Brain pericyte (primary cell): ENCODE measurements around the gene FAAH.
"Not testable (repeated sequence)": the region's sequence is repeated elsewhere in the genome, so short reads cannot be mapped to it uniquely, and the experiment has no call there.

ENCODE experiments used
- DNase-seq: peaks from one replicate; pipeline ENCODE4 v3.0.0-alpha.2; 2012; ENCODE audit warnings: low read depth, low spot score

Gene FAAH

DNA sequence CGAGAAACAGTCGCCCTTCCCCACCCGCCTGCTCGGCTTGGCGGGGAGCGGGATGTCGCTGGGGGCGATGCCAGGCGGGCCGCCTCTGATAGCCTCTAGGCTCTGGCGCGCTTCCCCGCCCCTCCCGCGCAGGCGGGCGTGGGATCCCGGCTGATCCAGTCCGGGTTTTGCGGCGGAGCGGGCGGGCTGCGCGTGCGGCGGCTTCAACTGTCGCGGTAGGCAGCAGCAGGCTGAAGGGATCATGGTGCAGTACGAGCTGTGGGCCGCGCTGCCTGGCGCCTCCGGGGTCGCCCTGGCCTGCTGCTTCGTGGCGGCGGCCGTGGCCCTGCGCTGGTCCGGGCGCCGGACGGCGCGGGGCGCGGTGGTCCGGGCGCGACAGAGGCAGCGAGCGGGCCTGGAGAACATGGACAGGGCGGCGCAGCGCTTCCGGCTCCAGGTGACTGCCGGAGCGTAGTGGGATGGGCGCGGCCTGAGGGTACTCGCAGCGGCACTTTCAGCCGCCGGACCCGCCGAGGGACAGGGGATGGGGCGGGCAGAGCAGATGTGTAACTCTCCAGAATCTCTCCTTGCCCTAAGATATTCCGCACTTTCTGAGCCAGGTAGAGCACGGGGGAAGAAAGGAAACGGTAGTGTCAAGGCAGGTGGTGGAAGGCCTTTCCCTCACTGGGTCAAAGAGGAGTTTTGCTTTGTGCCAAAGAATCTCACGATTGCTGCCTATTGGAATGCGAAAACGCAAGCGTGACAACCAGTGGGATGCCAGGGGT lies at the start of gene FAAH:
TSS of gene FAAH (plus strand) at position 210 of the 764 bp plus-strand sequence. CDS start at position 242, 32 bp downstream.
- DNase-seq = no peak

DNA sequence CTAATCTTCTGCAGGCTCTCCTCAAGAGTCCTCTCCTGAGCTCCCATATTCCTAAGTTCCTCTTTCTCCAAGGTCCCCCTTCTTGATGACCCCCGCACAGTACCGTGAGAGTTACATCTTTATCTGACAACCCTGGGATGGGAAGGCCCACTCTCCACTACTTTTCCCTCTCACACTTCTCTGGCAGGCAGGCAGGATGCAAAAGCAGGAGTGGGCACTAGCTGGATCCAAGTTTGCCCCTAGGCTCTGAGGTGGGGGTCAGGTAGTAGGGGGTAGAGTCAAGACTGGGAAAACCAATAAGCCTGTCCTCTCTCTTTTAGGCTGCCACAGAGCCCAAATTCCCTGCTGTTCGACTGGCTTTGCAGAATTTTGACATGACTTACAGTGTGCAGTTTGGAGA lies 49.6 kb upstream of the FAAH start:
- no peak for DNase-seq

DNA sequence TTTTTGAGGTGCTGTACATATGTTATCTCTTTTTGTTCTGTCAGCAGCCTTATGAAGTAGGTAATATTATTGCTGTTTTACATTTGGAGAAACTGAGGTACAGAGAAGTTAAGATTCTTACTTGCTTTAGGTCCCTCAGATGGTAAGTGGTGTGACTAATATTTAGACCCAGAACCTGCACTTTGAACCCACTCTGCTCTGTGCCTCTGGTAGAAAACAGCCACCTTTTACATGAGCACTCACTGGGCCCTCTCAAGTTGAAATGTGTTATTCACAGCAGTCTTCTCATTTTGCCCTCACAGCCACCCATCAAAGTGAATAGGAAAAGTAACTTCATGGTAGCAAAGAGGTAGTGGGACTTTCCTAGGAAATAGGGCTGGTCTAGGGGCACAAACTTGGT lies 48.8 kb upstream of the FAAH start:
- DNase-seq = no peak

DNA sequence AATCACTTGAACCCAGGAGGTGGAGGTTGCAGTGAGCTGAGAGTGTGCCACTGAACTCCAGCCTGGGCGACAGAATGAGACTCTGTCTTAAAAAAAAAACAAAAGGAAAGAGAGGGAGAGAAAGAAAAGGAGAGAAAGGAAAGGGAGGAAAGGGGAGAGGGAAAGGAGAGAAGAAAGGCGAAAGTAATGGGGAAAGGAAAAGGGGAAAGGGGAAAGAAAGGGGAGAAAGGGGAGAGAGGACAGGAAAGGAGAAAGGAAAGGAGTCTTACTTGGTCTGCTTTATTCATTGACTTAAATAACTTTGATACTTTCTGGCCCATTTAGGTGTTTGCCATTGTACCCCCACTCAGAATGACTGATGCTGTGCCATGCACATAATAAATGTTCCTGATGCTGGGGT lies 41.8 kb upstream of the FAAH start:
- DNase-seq = no peak

DNA sequence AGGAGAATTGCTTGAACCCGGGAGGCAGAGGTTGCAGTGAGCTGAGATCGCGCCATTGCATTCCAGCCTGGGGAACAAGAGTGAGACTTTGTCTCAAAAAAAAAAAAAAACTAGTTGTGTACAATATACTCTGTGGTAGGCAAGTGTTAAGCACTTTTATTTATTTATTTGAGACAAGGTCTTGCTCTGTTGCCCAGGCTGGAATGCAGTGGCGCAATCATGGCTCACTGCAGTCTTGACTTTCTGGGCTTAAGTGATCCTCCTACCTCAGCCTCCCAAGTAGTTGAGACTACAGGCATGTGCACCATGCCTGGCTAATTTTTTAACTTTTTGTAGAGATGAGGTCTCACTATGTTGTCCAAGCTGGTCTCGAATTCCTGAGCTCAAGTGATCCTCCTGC lies 38.2 kb upstream of the FAAH start:
- not testable (repeated sequence) for DNase-seq

DNA sequence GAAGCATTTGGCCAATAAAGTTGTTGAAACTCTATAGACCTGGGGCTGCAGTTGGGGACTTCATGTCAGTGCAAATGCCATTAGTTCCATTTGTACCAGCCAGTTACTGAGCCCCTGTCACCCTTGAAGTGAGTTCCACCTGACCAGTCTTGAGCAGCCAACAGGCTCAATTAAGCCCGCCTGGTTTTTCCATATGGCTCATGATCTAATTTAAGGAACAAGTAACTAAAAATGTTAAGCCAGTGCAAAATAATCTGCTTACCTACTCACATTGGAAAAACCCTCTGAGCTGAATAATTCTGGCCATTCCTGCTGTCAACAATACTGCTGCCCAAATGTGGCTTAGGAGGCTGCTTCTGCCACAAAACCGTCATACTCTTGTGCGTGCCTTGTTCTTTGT lies 32.0 kb upstream of the FAAH start:
- no peak for DNase-seq

DNA sequence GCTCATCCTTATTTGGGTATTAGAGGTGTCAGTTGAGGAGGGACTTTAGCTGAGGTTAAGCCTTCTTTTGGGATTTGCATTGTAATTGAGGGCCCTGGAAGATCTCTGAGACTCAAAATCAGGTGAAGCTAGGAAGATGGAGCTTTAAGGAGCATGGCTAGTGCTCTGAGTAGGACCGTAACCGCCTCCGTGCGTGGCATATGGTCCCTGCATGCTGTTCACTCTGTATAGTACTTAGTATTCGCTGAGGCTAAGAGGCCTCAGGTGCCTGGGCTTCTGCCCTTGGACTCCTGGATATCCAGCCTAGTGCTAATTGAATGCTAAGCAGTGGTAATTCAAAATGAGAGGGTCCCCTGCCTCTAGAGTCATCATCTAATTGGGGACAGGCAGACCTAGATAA lies 31.0 kb upstream of the FAAH start:
- no peak for DNase-seq

DNA sequence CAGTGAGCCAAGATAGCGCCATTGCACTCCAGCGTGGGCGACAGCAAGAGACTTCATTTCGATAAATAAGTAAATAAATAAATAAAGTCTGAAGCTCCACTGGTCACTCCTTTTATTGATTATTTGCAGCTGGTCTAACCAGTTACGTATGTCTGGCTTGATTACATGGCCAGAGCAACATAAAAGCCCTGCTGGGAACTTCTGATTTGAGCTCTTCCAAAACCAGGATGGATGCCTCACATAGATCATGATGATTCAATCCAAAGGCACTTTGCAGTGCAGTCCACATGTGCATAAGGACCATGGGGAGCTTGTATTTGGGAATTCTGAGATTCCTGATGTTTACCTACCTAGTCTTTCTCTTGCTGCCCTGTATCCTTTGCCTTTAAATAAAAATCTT lies 29.5 kb upstream of the FAAH start:
- DNase-seq = no peak

DNA sequence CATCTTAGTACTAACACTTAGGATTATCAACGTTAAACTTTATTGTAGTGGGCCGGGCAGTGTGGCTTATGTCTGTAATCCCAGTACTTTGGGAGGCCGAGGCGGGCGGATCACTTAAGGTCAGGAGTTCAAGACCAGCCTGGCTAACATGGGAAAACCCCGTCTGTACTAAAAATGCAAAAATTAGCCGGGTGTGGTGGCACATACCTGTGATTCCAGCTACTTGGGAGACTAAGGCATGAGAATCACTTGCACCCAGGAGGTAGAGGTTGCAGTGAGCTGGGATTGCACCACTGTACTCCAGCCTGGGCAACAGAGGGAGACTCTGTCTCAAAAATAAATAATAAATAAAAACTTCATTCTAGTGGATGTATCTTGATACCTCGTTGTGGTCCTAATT lies 28.3 kb upstream of the FAAH start:
- DNase-seq = not testable (repeated sequence)

DNA sequence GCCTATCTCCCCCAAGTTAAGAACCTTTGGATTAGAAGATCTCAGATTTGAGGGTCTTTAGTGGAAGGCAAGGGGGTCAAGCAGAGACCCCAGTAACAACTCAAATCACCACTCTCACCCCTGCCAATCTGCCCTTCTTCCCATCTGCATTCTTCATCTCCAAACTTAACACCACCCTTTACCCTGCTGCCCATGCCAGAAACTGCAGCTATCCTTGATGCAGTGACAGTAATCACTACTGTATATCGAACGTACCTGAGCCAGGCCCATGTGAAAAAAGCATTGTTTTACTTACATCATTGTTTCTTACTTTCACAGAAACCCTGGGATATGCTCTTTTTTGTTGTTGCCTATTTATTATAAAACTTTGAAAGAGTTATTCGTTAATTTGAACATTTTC lies 27.0 kb upstream of the FAAH start:
- no peak for DNase-seq

DNA sequence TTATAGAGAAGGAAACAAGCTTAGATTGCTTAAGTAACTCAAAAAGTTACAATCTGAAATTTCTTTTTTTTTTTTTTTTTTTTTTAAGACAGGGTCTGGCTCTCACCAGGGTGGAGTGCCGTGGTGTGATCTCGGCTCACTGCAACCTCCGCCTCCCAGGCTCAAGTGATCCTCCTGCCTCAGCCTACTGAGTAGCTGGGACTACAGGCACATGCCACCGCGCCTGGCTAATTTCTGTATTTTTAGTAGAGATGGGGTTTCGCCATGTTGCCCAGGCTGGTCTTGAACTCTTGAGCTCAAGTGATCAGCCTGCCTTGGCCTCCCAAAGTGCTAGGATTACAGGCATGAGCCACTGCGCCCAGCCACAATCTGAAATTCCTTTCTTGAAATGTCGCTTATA lies 26.4 kb upstream of the FAAH start:
- not testable (repeated sequence) for DNase-seq

DNA sequence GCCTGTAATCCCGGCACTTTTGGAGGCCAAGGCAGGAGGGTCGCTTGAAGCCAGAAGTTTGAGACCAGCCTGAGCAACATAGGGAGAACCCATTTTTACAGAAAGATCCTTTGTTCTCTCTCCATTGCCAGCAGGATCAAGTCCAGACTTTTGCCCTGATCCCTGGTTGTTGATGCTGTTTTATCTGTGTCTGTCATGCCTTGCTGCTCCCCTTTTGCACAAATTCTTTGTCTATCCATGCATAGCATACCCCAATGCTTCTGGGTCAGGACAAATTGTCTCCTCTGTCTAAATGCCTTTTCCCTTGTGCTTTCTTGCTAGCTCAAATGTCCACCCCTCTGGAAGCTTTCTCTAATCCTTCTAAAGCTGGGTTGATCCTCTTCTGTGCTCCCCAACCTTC lies 25.3 kb upstream of the FAAH start:
- no peak for DNase-seq

DNA sequence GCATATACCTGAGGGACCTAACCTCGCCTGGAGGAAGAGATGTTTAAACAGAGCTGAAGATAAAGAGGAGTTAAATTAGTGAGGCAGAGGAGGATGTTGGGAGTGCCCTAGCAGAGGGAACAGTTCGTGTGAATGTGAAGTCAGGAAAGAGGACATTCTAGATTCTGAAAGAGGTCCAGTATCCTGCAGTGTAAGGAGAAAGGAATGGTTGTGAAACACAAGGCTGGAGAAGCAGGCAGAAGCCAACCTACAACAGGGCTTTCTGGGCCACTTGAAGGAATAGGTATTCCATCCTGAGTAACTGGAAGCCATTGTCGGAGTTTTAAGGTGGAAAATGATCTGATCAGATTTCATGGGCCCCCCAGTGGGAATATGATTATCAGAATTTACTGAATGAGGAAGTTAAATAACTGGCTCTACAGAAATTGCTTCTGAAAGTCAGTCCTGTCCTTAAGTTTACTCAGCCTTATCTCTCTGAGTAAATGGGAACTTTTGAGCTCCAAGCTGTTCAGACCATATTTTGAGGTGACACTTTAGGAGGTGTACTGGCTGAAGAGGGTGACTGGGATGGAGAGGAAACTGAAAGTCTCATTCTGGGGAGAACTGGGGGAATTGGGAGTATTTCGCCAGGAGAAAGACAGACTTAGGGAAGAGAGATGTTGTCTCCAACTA lies 24.4 kb upstream of the FAAH start:
- no peak for DNase-seq

DNA sequence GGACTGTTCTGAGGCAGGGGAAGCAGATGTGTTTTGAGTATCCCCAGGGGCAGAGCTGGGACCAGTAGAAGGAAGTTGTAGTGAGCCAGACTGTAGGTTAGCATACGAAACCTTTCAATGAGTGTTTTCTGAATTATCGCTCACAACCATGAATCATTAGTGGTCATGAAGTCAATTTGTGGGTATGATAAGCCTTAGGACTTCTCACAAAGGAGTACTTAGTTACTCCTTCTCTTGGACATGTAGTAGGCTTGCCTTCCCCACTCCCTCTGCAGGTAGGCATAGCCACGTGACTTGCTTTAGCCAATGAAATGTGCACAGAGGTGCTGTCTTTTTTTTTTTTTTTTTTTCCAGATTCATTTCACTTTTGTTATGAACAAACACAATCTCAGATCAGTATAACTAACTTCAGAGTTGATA lies 23.9 kb upstream of the FAAH start:
- no peak for DNase-seq

DNA sequence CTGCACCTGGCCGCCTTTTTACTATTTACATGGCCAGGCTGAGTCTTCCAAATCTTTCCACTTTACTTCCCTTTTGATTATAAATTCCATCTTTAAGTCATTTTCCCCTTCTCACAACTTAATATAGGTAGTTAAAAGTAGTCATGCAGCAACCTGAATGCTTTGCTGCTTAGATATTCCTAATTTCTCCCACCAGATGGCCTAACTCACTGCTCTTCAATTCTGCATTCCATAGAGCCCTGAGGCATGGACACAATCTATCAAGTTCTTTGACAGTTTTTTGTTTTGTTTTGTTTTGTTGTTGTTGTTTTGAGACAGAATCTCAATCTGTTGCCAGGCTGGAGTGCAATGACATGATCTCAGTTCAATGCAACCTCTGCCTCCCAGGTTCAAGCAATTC lies 21.7 kb upstream of the FAAH start:
- no peak for DNase-seq

DNA sequence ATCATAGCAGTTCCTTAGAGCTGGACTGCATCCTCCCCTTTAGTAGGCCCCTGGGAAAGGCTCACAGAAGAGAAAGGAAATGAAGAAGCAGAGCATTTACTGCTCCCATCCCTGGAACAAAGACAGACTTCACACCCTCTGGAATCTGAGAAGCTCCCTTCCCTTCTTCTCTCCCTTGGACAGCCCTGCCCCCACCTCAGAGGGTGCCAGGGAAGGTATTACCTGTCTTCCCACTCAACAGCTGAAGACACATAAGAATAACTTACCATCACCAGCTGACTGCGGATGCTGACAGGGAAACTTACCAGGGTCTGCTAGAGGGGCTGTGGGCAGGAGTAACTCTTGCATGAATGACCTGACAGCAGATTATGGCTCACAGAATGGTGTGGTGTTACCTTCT lies 14.1 kb upstream of the FAAH start:
- no peak for DNase-seq

DNA sequence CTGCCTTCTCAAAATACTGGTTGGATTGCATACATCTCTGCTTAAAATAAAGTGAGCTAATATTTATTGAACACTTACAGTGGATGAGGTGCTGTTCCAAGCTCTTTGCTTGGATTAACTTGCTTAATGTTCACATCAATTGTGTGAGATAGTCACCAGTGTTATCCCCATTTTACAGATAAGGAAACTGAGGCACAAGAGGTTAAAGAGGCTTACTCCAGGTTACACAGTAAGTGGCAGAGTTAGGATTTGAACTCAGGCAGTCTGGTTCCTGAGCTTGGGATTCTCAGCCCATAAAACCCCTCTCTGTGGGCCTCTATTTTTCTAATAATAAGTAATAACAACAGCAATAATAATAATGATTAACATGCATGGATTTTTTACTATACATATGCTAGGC lies 13.6 kb upstream of the FAAH start:
- DNase-seq = no peak

DNA sequence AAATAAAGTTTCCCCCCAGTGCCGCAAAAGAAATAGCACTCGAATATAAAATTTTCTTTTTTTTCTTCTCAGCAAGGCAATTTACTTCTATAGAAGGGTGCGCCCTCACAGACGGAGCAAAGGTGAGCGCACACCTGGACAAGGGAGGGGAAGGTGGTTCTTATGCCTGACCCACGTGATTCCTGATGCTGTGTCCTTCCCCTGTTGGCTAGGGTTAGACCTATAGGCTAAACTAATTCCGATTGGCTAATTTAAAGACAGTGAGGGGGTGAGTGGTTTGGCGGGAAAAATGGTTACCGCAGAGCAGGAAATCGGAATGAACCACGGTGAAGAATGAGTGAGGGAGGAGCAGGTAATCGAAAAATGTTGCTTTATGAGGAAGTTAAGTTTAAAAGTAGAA lies 607 bp upstream of the FAAH start:
- no peak for DNase-seq

DNA sequence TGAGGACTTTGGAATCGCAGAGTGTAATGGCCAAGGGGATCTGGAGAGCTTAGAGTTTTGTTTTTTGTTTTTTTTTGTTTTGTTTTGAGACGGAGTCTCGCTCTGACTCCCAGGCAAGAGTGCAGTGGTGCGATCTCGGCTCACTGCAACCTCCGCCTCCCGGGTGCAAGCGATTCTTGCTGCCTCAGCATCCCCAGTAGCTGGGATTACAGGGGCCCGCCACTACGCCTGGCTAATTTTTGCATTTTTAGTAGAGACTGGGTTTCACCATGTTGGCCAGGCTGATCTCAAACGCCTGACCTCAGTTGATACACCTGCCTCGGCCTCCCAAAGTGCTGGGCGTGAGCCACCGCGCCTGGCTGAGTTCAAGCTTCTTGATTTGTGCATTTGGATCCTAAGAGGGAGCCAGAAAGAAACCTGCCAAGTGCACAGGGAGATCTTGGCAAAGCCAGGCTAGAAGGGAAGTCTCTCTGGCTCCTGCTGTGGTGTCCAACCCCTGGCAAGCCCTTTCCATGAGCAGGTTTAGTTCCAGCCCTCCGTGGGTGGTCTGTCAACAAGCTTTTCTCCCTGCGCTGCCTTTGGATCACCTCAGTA lies 852 bp downstream of the FAAH start:
- no peak for DNase-seq

DNA sequence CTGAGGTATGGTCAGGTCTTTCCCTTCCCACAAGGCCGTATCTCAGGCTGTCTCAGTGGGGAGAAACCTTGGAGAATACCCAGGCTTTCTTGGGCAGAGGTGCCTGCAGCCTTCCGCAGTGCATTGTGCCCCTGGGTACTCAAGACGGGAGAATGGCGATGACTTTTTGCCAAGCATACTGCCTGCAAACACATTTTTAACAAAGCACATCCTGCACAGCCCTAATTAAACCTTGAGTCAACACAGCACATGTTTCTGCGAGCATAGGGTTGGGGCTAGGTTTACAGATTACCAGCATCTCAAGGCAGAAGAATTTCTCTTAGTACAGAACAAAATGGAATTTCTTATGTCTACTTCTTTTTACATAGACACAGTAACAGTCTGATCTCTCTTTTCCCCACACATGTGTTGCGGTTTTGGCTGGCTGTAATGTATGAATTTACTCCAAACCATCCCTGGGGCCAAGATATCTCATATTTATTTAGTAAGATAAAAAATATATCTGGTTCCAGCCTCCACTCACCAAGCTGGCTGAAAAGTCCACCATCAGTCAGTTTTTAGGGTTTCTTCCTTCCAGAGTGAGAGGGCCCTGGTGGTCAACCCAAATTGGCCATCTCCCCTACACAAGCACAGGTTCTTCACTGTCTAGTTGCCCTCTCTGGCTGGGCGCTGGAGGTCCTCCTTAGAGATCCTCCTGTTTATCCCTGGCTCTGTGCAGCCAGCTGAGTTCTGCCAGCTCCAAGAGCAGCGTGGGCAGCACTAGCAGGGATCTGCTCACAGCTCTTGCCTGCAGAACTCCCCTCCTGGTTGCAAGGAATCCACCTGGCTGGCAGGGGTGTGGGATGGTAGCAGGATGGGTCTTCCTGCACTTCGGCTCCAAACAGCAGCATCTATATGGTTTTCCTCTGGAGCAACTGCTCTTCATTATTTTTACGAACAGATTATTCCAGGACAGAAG lies 2.6 kb downstream of the FAAH start:
- no peak for DNase-seq

DNA sequence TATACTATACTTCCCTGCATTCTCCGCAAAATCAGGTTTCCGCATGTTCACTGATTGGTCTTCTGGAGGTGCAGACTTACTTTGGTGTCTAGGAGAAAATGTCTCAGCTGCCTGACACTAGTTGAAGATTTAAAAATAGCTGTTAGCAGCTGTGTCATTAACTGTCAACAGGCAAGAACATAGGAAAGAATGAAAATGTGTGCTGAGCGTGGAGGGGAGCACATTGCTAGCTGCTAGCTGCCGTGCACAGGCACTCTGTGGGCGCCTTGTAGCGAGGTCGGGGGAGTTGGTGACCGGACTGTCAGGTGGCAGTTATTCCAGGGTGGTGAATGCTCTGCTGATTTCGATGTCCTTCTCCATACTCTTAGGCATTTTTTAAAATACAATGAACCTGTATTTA lies 5.2 kb downstream of the FAAH start:
- no peak for DNase-seq

DNA sequence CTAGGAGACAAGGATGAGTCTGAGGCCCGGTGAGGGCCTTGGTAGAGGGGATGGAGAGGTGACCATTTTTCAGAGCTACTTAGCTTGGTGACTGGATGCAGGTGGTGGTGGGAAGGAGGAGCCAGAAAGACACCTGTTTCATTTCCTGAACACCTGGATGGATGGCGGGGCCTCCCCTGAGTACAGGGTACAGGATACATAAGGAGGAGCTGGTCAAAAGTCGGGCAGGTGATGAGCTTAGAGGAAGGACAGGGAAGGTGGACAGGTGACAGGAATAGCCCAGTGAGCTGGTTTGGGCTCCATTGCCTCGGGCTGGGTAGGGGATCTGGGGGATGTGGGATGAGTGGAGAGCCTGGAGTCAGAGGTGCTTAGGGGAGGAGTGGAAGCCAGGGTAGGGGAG lies 6.3 kb downstream of the FAAH start:
- no peak for DNase-seq
